ENCODE results near the gene ADAMTS15. TPM values are rescaled to one million over a fixed set of nuclear protein-coding genes. Genes with fewer than 3 reads are reported as not detected.

ADAMTS15 gene
- total and polyA plus RNA-seq, 2 donors (not counting 1 experiment from before 2014, with no cell fraction given) = not detected

DNA sequence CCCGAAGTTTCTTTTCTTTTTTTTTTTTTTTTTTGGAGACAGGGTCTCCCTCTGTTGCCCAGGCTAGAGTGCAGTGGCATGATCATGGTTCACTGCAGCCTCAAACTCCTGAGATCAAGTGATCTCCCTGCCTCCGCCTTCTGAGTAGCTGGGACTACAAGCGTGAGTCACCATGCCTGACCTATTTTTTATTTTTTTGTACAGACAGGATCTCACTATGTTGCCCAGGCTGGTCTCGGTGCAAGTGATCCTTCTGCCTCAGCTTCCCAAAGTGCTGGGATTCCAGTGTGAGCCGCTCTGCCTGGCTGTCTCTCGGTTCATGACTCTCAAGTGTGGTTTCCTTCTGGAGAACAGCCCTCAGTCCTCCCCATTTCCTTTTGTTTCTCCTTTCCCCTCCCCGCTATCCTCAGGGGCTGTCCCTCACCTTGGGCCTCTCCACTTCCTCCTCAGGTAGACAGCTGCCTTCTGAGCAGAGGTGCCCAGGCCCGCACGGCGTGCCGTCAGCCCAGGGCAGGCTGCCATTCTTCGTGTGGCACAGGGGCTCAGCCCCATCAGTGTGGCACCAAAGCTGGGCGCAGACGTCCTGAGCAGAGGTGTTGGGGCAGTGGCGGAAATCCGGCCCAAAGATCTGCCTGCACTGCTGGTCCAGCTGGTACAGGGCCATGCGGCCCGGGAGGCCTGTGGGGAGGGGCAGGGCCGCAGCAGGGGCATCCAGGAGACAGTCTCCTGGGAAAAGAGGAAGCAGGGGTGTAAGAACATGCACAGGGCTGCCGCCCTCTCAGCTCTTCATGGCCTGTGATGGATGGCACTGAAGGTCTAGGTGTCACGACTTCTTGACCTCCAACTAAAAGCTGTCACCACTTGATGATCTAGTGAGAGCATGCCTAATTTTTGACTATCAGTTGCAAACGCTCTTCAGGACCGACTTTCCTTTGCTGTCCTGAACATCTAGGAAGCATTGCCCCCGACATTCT lies 34.1 kb upstream of the ADAMTS15 start:
- Histone ChIP-seq H3K4me3 (ENCODE audit: control extremely low read depth in 1 of 5, extremely low read depth in 1 of 5, insufficient read depth in 1 of 5, low read depth in 2 of 5, low read length in 4 of 5) (no peak overlapping the region), H3K27me3 (replicated peaks in 1 of 4; ENCODE audit: control extremely low read depth in 1 of 4, control insufficient read depth in 3 of 4, insufficient read depth in 4 of 4, low read length in 3 of 4) (peaks cover 0 to 16% (median 0%) of the 10 kb centered on the region in 4 experiments), H3K4me1 (ENCODE audit: control insufficient read depth in 2 of 2, insufficient read depth in 2 of 2, low read length in 2 of 2) (no peaks in the 10 kb centered on the region), H3K4me2 (replicated peaks; ENCODE audit: low read depth, low read length, poor library complexity, severe bottlenecking) (no peak overlapping the region), H3K9ac (ENCODE audit: low read length) (no peak overlapping the region), H3K27ac (ENCODE audit: low read length in 2 of 2) (no peak overlapping the region), H3K79me2 (ENCODE audit: control insufficient read depth, insufficient read depth, low read length) (no peaks in the 10 kb centered on the region), H2AFZ (ENCODE audit: insufficient read depth, low read depth, low read length, poor library complexity, severe bottlenecking) (no peak overlapping the region), H4K20me1 (ENCODE audit: control insufficient read depth, insufficient read depth, low read length, poor library complexity, severe bottlenecking) (no peaks in the 10 kb centered on the region), H3K36me3 (replicated peaks in 1 of 2; ENCODE audit: control extremely low read depth in 1 of 2, control insufficient read depth in 1 of 2, extremely low read depth in 1 of 2, insufficient read depth in 2 of 2, low read length in 1 of 2) (no peaks in the 10 kb centered on the region), H3K9me3 (ENCODE audit: control extremely low read depth in 1 of 3, control insufficient read depth in 2 of 3, insufficient read depth in 1 of 3, low read length in 2 of 3) (no peaks in the 10 kb centered on the region)
- Mint-ChIP-seq H3K27ac (no peak overlapping the region), H3K4me3 (no peak overlapping the region), H3K27me3 (peaks cover 27% of the 10 kb centered on the region), H3K4me1 (no peaks in the 10 kb centered on the region), H3K9me3 (ENCODE audit: insufficient read depth) (no peaks in the 10 kb centered on the region)
- ATAC-seq (ENCODE audit: low read depth) = no peak
- ChIA-PET POLR2A (no interaction called here), CTCF (interaction anchor here (1.0 kb wide), 1 partner anchor 16 kb away, joined by 3 read pairs; no protein-coding TSS in a partner anchor)
- TF ChIP-seq, protein P1, sequence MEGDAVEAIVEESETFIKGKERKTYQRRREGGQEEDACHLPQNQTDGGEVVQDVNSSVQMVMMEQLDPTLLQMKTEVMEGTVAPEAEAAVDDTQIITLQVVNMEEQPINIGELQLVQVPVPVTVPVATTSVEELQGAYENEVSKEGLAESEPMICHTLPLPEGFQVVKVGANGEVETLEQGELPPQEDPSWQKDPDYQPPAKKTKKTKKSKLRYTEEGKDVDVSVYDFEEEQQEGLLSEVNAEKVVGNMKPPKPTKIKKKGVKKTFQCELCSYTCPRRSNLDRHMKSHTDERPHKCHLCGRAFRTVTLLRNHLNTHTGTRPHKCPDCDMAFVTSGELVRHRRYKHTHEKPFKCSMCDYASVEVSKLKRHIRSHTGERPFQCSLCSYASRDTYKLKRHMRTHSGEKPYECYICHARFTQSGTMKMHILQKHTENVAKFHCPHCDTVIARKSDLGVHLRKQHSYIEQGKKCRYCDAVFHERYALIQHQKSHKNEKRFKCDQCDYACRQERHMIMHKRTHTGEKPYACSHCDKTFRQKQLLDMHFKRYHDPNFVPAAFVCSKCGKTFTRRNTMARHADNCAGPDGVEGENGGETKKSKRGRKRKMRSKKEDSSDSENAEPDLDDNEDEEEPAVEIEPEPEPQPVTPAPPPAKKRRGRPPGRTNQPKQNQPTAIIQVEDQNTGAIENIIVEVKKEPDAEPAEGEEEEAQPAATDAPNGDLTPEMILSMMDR (IDR thresholded peaks at IDR 0.05) = no peak
- TF ChIP-seq EZH2 (IDR thresholded peaks at IDR 0.05; ENCODE audit: borderline replicate concordance, insufficient read depth, low read depth, low read length, poor library complexity, severe bottlenecking) = no peak
- intact Hi-C loops (cut with micrococcal nuclease) = no loop called here
- DNase-seq = no peak
- 49% methylated on average over 22 of the region's 24 CpGs for WGBS (ENCODE audit: insufficient coverage)

Measured in B cell (primary cell).